GM12878 (cell line): ENCODE measurements around the gene KDM4C. TPM values are rescaled to one million over a fixed set of nuclear protein-coding genes. Genes with fewer than 3 reads are reported as not detected.

Experiments used
- ATAC-seq: fragments of 200-7000 bp; cut with Tn5 transposase; 3 replicates; pipeline ENCODE4 v1.9.1; 2020; ENCODE audit warnings: mild to moderate bottlenecking, moderate library complexity
- BruUV-seq: library from RNA; stranded (reverse); fragments of 400-500 nt; replicated peaks from 2 replicates; lab custom pipeline; 2021; lab: Mats Ljungman, UMichigan
- CTCF ChIA-PET: fragments of 300-600 bp; sonication (Branson Sonifier 250); formaldehyde crosslinking; extraction: SDS; loops from one replicate; lab custom pipeline; 2021; ENCODE audit warnings: inconsistent platforms; lab: Yijun Ruan, JAX
- POLR2A ChIA-PET: fragments of 350-600 bp; formaldehyde crosslinking; extraction: SDS; loops from one replicate; lab custom pipeline; 2021; ENCODE audit warnings: inconsistent platforms; lab: Charles Lee
- RAD21 ChIA-PET: fragments of 300-600 bp; sonication (Branson Sonifier 250); formaldehyde crosslinking; loops from one replicate; lab custom pipeline; 2023; ENCODE audit warnings: antibody characterized with exemption; ENCODE audit not compliant: unreplicated experiment; lab: Charles Lee
- SMC1A ChIA-PET: fragments of 300-600 bp; sonication (Branson Sonifier 250); formaldehyde crosslinking; loops from one replicate; lab custom pipeline; 2023; ENCODE audit not compliant: unreplicated experiment, uncharacterized antibody; lab: Charles Lee
- DNase-seq: peaks from one replicate; pipeline ENCODE4 v3.0.0-alpha.2; 2011; ENCODE audit warnings: low read depth, low spot score
- FAIRE-seq: peaks from 3 replicates; lab custom pipeline; 2011; peaks lifted over from hg19 to GRCh38; lab: Jason Lieb, UNC
- H2AFZ ChIP-seq: 2 replicates; pipeline ENCODE4 v1.6.0; 2011; ENCODE audit warnings: low read depth, low read length, control low read depth; ENCODE audit not compliant: control insufficient read depth
- H3K27ac ChIP-seq: 2 replicates; pipeline ENCODE4 v1.5.1; 2011; ENCODE audit warnings: control low read depth; ENCODE audit not compliant: control insufficient read depth, insufficient read depth
- H3K27me3 ChIP-seq, 2 experiments: replicated peaks in 1 of 2; 2 replicates each; pipeline versions ENCODE4 v1.6.0 to v1.6.1; 2011; ENCODE audit warnings: low read length in 1 of 2; ENCODE audit not compliant: control insufficient read depth in 2 of 2, insufficient read depth in 2 of 2
- H3K36me3 ChIP-seq, 2 experiments: 2 replicates each; pipeline ENCODE4 v1.5.1; 2011; ENCODE audit warnings: low read length in 1 of 2; ENCODE audit not compliant: control insufficient read depth in 2 of 2, insufficient read depth in 2 of 2
- H3K4me1 ChIP-seq: 2 replicates; pipeline ENCODE4 v1.6.1; 2011; ENCODE audit warnings: mild to moderate bottlenecking, low read length, moderate library complexity, mixed read lengths; ENCODE audit not compliant: control insufficient read depth, insufficient read depth
- H3K4me2 ChIP-seq: 2 replicates; pipeline ENCODE4 v1.6.0; 2011; ENCODE audit warnings: control low read depth; ENCODE audit not compliant: control insufficient read depth, insufficient read depth
- H3K4me3 ChIP-seq: fragments of 200-600 bp; sonication (generic); 2 replicates; pipeline ENCODE4 v1.5.1; 2016
- H3K79me2 ChIP-seq: 2 replicates; pipeline ENCODE4 v1.6.0; 2011; ENCODE audit warnings: low read length; ENCODE audit not compliant: control insufficient read depth, insufficient read depth
- H3K9ac ChIP-seq: 2 replicates; pipeline ENCODE4 v1.8.0; 2011; ENCODE audit warnings: low read length, control low read depth, mixed read lengths; ENCODE audit not compliant: control insufficient read depth, insufficient read depth
- H3K9me3 ChIP-seq: replicated peaks from 3 replicates; pipeline ENCODE4 v1.5.1; 2011; ENCODE audit warnings: mild to moderate bottlenecking, low read length; ENCODE audit not compliant: control insufficient read depth, insufficient read depth
- H4K20me1 ChIP-seq: 2 replicates; pipeline ENCODE4 v1.6.0; 2011; ENCODE audit not compliant: control insufficient read depth, insufficient read depth
- ATF2 ChIP-seq: IDR thresholded peaks from 2 replicates; pipeline ENCODE4 v1.6.1; 2012; ENCODE audit warnings: low read length, inconsistent platforms
- BCL11A ChIP-seq: IDR thresholded peaks from 2 replicates; pipeline ENCODE4 v1.6.1; 2011; ENCODE audit warnings: low read depth, low read length
- CBFB ChIP-seq: IDR thresholded peaks from 2 replicates; pipeline ENCODE4 v1.6.1; 2016; ENCODE audit warnings: antibody characterized with exemption, low read depth
- MAX ChIP-seq: IDR thresholded peaks from 2 replicates; pipeline ENCODE4 v1.6.1; 2012; ENCODE audit warnings: low read depth, low read length, improper control_type of control experiment
- MYB ChIP-seq: fragments of 150-350 bp; IDR thresholded peaks from 2 replicates; pipeline ENCODE4 v1.6.1; 2014; ENCODE audit warnings: mild to moderate bottlenecking, low read depth, low read length, borderline replicate concordance
- NFXL1 ChIP-seq: fragments of 450-650 bp; IDR thresholded peaks from 2 replicates; pipeline ENCODE4 v1.6.1; 2017; ENCODE audit warnings: antibody characterized with exemption, mild to moderate bottlenecking, borderline replicate concordance
- RCOR1 ChIP-seq: conservative IDR thresholded peaks from 2 replicates; pipeline ENCODE4 v1.6.1; 2012; ENCODE audit warnings: low read depth, low read length, improper control_type of control experiment
- RELB ChIP-seq: fragments of 450-650 bp; IDR thresholded peaks from 2 replicates; pipeline ENCODE4 v1.6.1; 2017; ENCODE audit warnings: low read depth, mild to moderate bottlenecking, moderate library complexity
- TARDBP ChIP-seq: IDR thresholded peaks from 2 replicates; pipeline ENCODE4 v1.6.1; 2016; ENCODE audit warnings: borderline replicate concordance
- ZZZ3 ChIP-seq: IDR thresholded peaks from 2 replicates; pipeline ENCODE4 v1.6.1; 2011; ENCODE audit warnings: low read depth; ENCODE audit not compliant: control insufficient read depth, insufficient read length
- WGBS: methylation state at CpG from one replicate; pipeline ENCODE4 v1.1.6; 2016; ENCODE audit warnings: low lambda C conversion rate; ENCODE audit not compliant: insufficient replicate concordance, insufficient coverage; ENCODE audit errors: missing lambda C conversion rate; 5-methylcytosine and 5-hydroxymethylcytosine counted together
- in situ Hi-C: fragments of 300-500 bp; cut with MboI; formaldehyde crosslinking; loops from 9 replicates; pipeline ENCODE4 v1.14.3; 2018; ENCODE audit warnings: mixed read lengths
- intact Hi-C: fragments of 100-400 bp; cut with micrococcal nuclease; formaldehyde crosslinking; loops from one replicate; pipeline ENCODE4 v1.14.2; 2022; ENCODE audit not compliant: unreplicated experiment
- polyA plus RNA-seq, 11 experiments: library from polyadenylated mRNA; depleted of rRNA in 4 of 11; unstranded in 6 of 11; stranded (reverse) in 5 of 11; fragments of >200 nt; fragmentation: Nextera tagmentation in 4 of 11; fragmentation: Illumina TruSeq in 1 of 11; extraction: Ambion mirVana in 4 of 11; extraction: Trizol in 1 of 11; gene quantifications; 1 replicate in 1 of 11; 2 replicates in 10 of 11; pipeline versions ENCODE4 v1.2.1 to v1.2.3, GENCODE V29; 2011 to 2016; ENCODE audit warnings: inconsistent platforms in 2 of 11, missing spikeins in 2 of 11, low read depth in 1 of 11
- total RNA-seq, 4 experiments: library from RNA; depleted of rRNA in 3 of 4; stranded (reverse); fragments of >200 nt in 3 of 4; fragmentation: Illumina TruSeq in 1 of 4; extraction: Trizol in 1 of 4; gene quantifications; 2 replicates each; pipeline versions ENCODE4 v1.2.1 to v1.2.3, GENCODE V29; 2013 to 2021
- TF ChIP-seq, protein P1 (sequence below): IDR thresholded peaks from 2 replicates; pipeline ENCODE4 v1.6.1; 2012; ENCODE audit warnings: mild to moderate bottlenecking, low read depth, low read length

The KDM4C gene
- total and polyA plus RNA-seq, 10 of the 15 experiments (the other 5 are each of a cell fraction or from before 2014, with no cell fraction given): 6.8 to 41.2 (median 20.1) TPM

DNA sequence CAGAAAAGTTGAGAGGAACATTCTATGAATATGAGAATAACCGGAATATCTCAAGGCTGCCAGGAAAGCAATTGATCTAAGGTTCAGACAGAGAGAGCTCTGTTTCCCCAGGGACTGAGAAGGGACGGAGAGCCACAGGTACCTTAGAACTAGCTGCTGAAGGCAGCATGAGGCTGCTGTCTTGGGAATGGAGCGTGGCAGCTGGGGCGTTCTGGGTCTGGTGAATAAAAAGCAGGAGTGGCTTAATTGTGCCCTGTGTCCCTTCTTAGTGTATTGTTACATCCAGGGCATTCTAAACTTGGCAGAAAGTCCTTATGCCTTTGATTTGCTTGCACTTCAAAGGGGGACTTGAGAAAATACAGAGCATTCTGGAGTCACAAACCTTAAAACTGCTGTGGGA lies 434.5 kb downstream of the KDM4C start:
- ChIA-PET CTCF (interaction anchor here (0.6 kb wide), 1 partner anchor 263 kb away, joined by 4 read pairs; no protein-coding TSS in a partner anchor), POLR2A (no interaction called here), RAD21 (no interaction called here), SMC1A (no interaction called here)
- Histone ChIP-seq H3K27ac (no peak overlapping the region), H3K36me3 (no peaks in the 10 kb centered on the region), H2AFZ (no peak overlapping the region), H3K9me3 (no peaks in the 10 kb centered on the region; the same call in 2 of the 3 replicates), H3K4me1 (no peaks in the 10 kb centered on the region), H3K4me3 (no peak overlapping the region), H3K9ac (no peak overlapping the region), H3K79me2 (no peaks in the 10 kb centered on the region), H3K27me3 (no peaks in the 10 kb centered on the region), H4K20me1 (no peaks in the 10 kb centered on the region), H3K4me2 (no peak overlapping the region)
- DNase-seq: no peak
- BruUV-seq: no TSS peak
- intact Hi-C loops (no loop called here), in situ Hi-C loops (loop anchor here (25.0 kb wide), 1 partner anchor 1670 kb away; no protein-coding TSS in a partner anchor)
- no peak for ATAC-seq
- no peak for FAIRE-seq
- 22% methylated on average over 4 of the region's 4 CpGs for WGBS
- TF ChIP-seq NFXL1: no peak
- no peak for TF ChIP-seq CBFB

DNA sequence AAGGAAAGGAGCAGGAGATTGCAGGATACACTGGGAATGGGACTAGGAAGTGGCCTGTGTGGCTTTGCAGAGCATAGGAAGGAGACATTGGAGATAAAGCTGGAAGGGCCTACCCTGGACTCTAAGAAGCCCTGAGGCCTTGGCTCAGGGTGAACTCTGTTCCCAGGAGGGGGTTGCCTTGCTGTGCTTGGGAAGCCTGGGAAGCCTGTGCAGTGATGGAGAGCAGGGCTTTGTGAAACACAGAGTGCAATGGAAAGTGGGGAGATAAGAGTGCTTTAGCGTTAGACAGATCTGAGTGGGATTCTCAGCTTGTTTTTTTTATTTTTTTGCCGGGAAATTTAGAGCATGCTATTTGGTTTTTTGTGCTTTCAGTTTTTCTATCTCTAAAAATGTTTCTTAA lies 437.8 kb downstream of the KDM4C start:
- H3K27ac ChIP-seq: no peak overlapping the region
- BruUV-seq: no TSS peak
- FAIRE-seq: no peak
- no peak overlapping the region for H3K9ac ChIP-seq
- ChIA-PET POLR2A (no interaction called here), RAD21 (no interaction called here), CTCF (no interaction called here), SMC1A (no interaction called here)
- no peak overlapping the region for H3K4me3 ChIP-seq
- in situ Hi-C loops: loop anchor here (25.0 kb wide), 1 partner anchor 1667 kb away; no protein-coding TSS in a partner anchor
- no peak overlapping the region for H3K4me2 ChIP-seq
- ATAC-seq: no peak
- H3K4me1 ChIP-seq: no peaks in the 10 kb centered on the region
- no peaks in the 10 kb centered on the region for H4K20me1 ChIP-seq
- no peaks in the 10 kb centered on the region for H3K27me3 ChIP-seq
- no peaks in the 10 kb centered on the region for H3K36me3 ChIP-seq
- H3K9me3 ChIP-seq: no peaks in the 10 kb centered on the region
- no peaks in the 10 kb centered on the region for H3K79me2 ChIP-seq
- intact Hi-C loops: no loop called here
- H2AFZ ChIP-seq: no peak overlapping the region
- no peak for DNase-seq
- WGBS: 45% methylated on average over 2 of the region's 2 CpGs
- no peak for TF ChIP-seq ZZZ3
- no peak for TF ChIP-seq TARDBP
- TF ChIP-seq ATF2: no peak
- no peak for TF ChIP-seq MAX
- no peak for TF ChIP-seq BCL11A
- TF ChIP-seq MYB: no peak
- no peak for TF ChIP-seq RCOR1
- TF ChIP-seq RELB: no peak
- TF ChIP-seq, protein P1, sequence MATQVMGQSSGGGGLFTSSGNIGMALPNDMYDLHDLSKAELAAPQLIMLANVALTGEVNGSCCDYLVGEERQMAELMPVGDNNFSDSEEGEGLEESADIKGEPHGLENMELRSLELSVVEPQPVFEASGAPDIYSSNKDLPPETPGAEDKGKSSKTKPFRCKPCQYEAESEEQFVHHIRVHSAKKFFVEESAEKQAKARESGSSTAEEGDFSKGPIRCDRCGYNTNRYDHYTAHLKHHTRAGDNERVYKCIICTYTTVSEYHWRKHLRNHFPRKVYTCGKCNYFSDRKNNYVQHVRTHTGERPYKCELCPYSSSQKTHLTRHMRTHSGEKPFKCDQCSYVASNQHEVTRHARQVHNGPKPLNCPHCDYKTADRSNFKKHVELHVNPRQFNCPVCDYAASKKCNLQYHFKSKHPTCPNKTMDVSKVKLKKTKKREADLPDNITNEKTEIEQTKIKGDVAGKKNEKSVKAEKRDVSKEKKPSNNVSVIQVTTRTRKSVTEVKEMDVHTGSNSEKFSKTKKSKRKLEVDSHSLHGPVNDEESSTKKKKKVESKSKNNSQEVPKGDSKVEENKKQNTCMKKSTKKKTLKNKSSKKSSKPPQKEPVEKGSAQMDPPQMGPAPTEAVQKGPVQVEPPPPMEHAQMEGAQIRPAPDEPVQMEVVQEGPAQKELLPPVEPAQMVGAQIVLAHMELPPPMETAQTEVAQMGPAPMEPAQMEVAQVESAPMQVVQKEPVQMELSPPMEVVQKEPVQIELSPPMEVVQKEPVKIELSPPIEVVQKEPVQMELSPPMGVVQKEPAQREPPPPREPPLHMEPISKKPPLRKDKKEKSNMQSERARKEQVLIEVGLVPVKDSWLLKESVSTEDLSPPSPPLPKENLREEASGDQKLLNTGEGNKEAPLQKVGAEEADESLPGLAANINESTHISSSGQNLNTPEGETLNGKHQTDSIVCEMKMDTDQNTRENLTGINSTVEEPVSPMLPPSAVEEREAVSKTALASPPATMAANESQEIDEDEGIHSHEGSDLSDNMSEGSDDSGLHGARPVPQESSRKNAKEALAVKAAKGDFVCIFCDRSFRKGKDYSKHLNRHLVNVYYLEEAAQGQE: no peak
